ENCODE data around the gene NEURL1B.

- TF ChIP-seq IRF3 (IDR thresholded peaks at IDR 0.05) (no peak), POLR2A (IDR thresholded peaks at IDR 0.05; ENCODE audit: low read depth, low read length) (no peak)
These were observed 54.4 kb downstream of the NEURL1B start for GRCh38 chr5:172695232-172696054.
